NCI-H2029 treated with DMSO at 0.1 percent for 48 hours (cell line): ENCODE results near the gene SERINC1.
A peak's percentile ranks its signal among the peaks of the same experiment; 100 is the strongest.
"Not testable (repeated sequence)": the region's sequence is repeated elsewhere in the genome, so short reads cannot be mapped to it uniquely, and the experiment has no call there.

Source experiments
- DNase-seq: peaks from one replicate; lab custom pipeline; 2025; lab: John Stamatoyannopoulos, UW

SERINC1 gene

GRCh38 chr6:122471107-122472021 lies at the start of gene SERINC1:
Gene SERINC1, minus strand, starts transcription at chr6:122471807. Its CDS starts 70 bp downstream, at chr6:122471737.
- peak; percentile 94 for DNase-seq

DNA sequence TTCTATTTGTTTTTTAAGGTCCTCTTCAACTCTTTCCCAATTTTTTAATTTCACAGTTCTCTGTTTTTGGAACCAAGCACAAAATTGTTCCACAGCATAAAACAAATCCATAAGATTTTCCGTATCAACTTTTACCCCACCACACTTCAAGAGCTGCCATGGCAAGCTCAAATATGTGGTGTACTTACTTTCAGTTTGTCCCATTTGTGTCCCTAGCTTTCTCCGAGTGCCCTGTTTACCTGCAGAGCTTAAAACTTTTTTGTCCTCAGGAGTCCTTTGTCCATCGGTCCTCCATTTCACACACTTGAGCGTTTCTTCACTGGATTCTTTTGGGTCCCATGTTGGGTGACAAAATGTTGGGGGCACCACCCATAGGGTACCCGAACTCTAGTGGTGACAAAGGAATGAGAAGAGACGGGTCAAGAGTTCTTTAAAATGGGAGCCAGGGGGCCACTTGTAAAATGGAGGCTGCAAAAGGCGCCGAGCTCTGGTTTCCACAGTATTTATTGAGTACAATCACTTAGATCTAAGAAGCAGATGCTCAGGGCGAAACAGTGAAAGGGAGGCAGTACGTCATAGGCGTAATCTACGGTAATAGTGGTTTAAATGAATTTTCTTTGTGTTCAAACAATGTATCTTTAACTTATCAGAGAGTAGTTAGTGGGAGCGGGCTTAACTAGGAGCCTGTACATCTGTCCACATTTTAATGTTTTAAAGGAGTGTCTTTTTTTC lies 39.8 kb upstream of the SERINC1 start:
- no peak for DNase-seq

- DNase-seq = not testable (repeated sequence)
These were observed 33.6 kb upstream of the SERINC1 start for GRCh38 chr6:122505170-122505569.

DNA sequence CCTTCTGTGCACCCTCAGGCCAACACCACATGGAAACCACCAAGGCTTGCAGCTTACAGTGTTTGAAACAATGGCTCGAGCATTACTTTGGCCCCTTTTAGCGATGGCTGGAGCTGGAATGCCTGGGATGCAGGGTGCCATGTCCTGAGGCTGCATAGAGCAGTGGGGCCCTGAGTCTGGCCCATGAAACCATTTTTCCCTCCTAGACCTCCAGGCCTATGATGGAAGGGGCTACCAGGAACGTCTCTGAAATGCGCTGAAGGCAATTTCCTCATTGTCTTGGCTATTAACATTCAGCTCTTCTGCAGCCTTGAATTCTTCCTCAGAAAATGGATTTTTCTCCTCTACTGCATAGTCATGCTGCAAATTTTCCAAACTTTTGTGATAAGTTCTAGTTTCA lies 29.9 kb upstream of the SERINC1 start:
- DNase-seq = no peak

DNA sequence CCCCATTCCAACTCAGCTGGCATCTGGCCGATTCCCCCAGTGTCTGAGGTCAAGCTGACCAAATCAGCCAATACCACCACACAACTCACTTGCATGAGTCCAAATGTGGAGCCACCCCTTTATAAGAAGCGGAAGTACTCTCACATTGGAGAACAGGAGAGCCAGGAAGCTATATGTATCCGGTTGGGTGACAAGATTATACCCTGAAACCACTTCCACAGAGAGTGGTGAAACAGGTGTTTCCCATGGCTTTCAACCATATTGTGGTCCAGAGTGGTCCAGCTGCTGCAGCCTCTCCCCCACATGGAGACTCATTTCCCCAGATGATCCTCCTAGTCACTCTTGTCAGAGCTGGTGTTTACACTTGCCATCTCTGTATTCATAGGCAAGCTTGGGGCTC lies 24.0 kb upstream of the SERINC1 start:
- no peak for DNase-seq

DNA sequence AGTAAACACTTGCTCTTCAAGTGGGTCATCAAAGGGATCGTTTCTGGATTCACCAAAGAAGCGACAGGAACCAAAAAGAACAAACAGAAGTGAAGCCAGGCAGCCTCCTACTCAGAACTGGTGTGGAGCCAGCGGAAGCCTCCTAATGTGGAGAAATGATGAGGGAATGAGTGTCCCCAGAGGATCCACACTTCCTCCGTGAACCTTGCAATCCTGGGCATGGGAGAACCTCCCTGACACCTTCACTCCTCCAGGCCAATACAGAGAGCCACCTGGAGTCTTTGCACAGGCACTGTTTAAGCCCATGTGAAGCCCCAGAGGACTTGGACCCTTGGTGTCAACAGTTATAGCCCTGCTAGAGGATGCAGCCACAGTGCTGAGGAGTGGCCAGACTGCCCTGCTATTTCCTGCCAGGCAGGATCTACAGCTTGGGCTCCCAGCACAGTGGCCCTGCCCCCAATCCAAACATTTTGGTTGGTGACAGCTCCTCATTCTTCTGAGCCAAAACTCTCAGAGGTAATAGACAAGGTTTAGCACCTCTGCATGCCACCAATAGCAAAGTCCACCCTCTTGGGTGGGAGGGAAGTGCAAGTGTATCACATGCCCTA lies 23.2 kb upstream of the SERINC1 start:
- peak; percentile 98 for DNase-seq

- peak; percentile 96 for DNase-seq
These were observed 20.4 kb upstream of the SERINC1 start for GRCh38 chr6:122491919-122492555.

- no peak for DNase-seq
These were observed 19.0 kb upstream of the SERINC1 start for GRCh38 chr6:122490607-122491006.

- DNase-seq = no peak
These were observed 13.2 kb upstream of the SERINC1 start for GRCh38 chr6:122484760-122485159.

DNA sequence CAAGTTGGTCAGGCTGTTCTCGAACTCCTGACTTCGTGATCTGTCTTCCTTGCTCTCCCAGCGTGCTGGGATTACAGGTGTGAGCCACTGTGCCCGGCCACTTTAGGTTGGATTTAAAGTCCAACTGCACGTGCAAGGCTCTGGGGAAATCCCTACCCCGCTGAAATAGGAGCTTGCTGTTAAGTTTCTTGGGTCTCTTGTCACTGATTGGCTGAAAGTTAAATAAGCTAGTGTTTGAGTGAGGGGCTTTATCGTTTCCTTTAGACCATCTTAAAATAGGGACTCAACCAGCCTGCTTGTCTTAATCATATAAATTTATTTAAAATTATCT lies 11.1 kb upstream of the SERINC1 start:
- no peak for DNase-seq

DNA sequence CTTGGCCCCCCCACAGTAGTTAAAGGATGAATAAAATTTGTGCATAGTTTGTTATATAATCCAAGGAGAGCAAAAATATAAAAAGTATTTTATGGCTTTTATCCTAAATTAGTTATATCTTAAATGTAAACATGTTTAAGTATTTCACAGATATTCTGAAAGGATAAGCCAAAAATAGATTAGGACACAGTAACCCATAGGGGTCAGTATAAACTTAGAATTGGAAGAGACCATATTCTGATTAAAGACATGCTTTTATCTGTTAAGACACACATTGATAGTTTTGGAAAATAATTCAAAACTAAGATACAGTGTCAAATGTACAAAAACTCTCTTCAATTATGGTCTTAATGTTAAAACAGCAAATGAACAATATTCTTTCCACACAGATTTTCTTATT lies 4.5 kb upstream of the SERINC1 start:
- no peak for DNase-seq

- DNase-seq = no peak
These were observed 374 bp upstream of the SERINC1 start for GRCh38 chr6:122472022-122472340.

GRCh38 chr6:122461885-122462284 lies 9.7 kb downstream of the SERINC1 start:
- no peak for DNase-seq

GRCh38 chr6:122459865-122460416 lies 11.7 kb downstream of the SERINC1 start:
- DNase-seq = not testable (repeated sequence)

DNA sequence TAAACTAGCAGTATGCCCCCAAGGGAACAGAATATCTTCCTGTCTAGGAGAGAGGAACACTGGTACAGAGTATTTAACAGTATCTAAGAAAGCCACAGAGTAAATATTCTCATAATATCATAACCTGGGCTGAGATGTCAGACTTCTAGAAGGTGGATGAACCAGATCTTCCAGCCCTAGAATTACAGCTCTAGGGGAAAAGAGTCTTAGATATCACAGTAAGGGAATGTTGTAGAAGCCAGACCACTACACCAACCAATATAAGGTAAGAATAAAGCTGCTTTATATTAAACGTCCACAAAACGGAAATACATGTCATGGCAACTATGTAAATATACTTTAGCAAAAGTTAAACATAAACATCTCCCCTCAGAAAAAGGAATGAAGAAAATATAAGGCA lies 12.4 kb downstream of the SERINC1 start:
- no peak for DNase-seq

DNA sequence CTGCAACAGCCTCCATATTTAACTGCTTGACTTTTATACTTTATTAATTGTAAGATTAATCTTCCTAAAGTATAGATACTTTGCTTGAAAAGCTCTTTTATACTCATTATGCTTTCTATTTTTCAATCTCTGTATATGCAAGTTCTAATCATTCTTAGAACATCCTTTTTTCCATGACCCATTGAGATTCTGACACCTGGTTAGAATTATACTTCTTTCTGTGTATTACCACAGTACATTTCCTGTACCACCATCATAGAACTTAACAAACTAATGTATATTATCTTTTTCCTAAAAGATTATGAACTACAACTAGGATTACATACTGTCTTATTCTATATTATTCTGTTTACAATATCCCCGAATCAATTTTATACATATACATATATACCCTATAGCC lies 13.5 kb downstream of the SERINC1 start:
- no peak for DNase-seq

DNA sequence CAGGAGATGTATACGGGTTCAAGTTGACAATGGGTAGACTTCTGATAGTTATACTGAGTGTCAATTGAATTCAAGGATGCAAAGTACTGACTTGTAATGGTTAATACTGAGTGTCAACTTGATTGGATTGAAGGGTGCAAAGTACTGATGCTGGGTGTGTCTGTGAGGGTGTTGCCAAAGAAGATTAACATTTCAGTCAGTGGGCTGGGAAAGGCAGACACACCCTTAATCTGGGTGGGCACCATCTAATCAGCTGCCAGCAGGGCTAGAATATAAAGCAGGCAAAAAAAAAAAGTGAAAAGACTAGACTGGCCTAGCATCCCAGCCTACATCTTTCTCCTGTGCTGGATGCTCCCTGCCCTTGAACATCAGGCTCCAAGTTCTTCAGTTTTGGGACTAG lies 16.5 kb downstream of the SERINC1 start:
- DNase-seq = not testable (repeated sequence)

DNA sequence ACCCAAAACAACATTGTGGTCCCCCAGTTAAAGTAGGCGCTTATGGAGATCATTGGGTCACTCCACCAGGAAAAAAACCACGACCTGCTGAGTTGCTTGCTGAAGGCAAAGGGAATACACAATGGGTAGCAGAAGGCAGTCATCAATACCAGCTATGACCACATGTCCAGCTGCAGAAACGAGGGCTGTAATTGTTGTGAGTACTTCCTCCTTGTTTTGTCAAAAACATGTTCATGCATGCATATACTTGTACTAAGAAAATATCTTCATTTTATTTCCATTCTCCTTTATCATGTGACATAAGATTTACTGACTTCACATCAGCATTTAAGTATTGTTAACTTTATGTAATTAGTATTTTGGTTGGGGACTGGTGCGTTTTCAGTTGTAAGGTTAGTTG lies 16.9 kb downstream of the SERINC1 start:
- DNase-seq = no peak

DNA sequence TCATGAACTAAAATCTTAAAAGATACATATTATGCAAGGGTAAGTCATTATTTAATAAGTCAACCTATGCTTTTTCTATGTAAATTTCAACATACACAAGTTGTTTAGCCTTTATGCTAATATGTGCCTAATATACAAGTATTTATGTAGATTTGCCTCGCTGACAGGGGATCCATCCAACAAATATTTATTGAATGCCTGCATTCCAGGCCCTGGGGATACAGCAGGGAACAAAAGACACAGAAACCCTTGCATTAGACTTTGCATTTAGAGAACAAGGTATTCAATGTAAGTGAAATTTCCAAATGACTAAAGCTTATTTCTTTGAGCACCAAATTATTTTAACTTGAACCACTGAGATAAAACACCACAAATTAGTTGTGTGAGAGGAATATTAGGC lies 19.1 kb downstream of the SERINC1 start:
- no peak for DNase-seq

- DNase-seq = no peak
These were observed 22.5 kb downstream of the SERINC1 start for GRCh38 chr6:122449069-122449468.

- no peak for DNase-seq
These were observed 26.3 kb downstream of the SERINC1 start for GRCh38 chr6:122445274-122445673.

- no peak for DNase-seq
These were observed 32.6 kb downstream of the SERINC1 start for GRCh38 chr6:122438975-122439374.
